MM.1S (cell line): ENCODE data around the gene TRAPPC3.

ENCODE experiments used
- DNase-seq: peaks from one replicate; pipeline ENCODE4 v3.0.0-alpha.2; 2015
- H2AFZ ChIP-seq: fragments of 300-600 bp; sonication (generic); 2 replicates; pipeline ENCODE4 v1.6.0; 2016; ENCODE audit warnings: antibody characterized with exemption, low read length
- H3F3A ChIP-seq: fragments of 300-600 bp; sonication (generic); 2 replicates; pipeline ENCODE4 v1.6.1; 2016; ENCODE audit warnings: mild to moderate bottlenecking, antibody characterized with exemption, low read length, moderate library complexity, mixed read lengths; ENCODE audit not compliant: insufficient read depth
- H3K27ac ChIP-seq: fragments of 300-600 bp; sonication (generic); 2 replicates; pipeline ENCODE4 v1.5.1; 2016; ENCODE audit warnings: mild to moderate bottlenecking, low read length
- H3K27me3 ChIP-seq: fragments of 300-600 bp; sonication (generic); replicated peaks from 2 replicates; pipeline ENCODE4 v1.6.0; 2016; ENCODE audit warnings: low read length; ENCODE audit not compliant: insufficient read depth
- H3K36me3 ChIP-seq: fragments of 300-600 bp; sonication (generic); replicated peaks from 2 replicates; pipeline ENCODE4 v1.6.1; 2016; ENCODE audit warnings: mild to moderate bottlenecking, low read length, mixed read lengths; ENCODE audit not compliant: insufficient read depth
- H3K4me1 ChIP-seq: fragments of 300-600 bp; sonication (generic); 2 replicates; pipeline ENCODE4 v1.6.1; 2016; ENCODE audit warnings: low read length, mixed read lengths
- H3K4me2 ChIP-seq: fragments of 300-600 bp; sonication (generic); 2 replicates; pipeline ENCODE4 v1.6.0; 2016; ENCODE audit warnings: low read depth, low read length
- H3K4me3 ChIP-seq: fragments of 300-600 bp; sonication (generic); 2 replicates; pipeline ENCODE4 v1.5.1; 2016; ENCODE audit warnings: low read length, mixed read lengths
- H3K79me2 ChIP-seq: fragments of 300-600 bp; sonication (generic); 2 replicates; pipeline ENCODE4 v1.6.1; 2016; ENCODE audit warnings: mixed run types, low read length, mixed read lengths
- H3K9ac ChIP-seq: fragments of 300-600 bp; sonication (generic); 2 replicates; pipeline ENCODE4 v1.6.1; 2016; ENCODE audit warnings: low read length, mixed read lengths
- H3K9me2 ChIP-seq: fragments of 300-600 bp; sonication (generic); replicated peaks from 2 replicates; pipeline ENCODE4 v1.6.1; 2016; ENCODE audit warnings: mild to moderate bottlenecking, low read length, mixed read lengths; ENCODE audit not compliant: insufficient read depth
- H3K9me3 ChIP-seq: fragments of 300-600 bp; sonication (generic); replicated peaks from 2 replicates; pipeline ENCODE4 v1.6.1; 2016; ENCODE audit warnings: mild to moderate bottlenecking, low read length, mixed read lengths; ENCODE audit not compliant: insufficient read depth
- H4K20me1 ChIP-seq: fragments of 300-600 bp; sonication (generic); 2 replicates; pipeline ENCODE4 v1.6.1; 2016; ENCODE audit warnings: mild to moderate bottlenecking, low read length, moderate library complexity, mixed read lengths; ENCODE audit not compliant: insufficient read depth
- CTCF ChIP-seq: fragments of 300-600 bp; sonication (generic); IDR thresholded peaks from 2 replicates; pipeline ENCODE4 v1.5.1; 2016; ENCODE audit warnings: antibody characterized with exemption, low read length, mixed read lengths
- EZH2 ChIP-seq: fragments of 300-600 bp; sonication (generic); optimal IDR thresholded peaks from 2 replicates; pipeline ENCODE3; 2017; ENCODE audit warnings: low read depth, mild to moderate bottlenecking, antibody characterized with exemption, low read length, mixed read lengths
- EZH2phosphoT487 ChIP-seq: fragments of 300-600 bp; sonication (generic); IDR thresholded peaks from 2 replicates; pipeline ENCODE4 v1.6.1; 2018; ENCODE audit warnings: antibody characterized with exemption, low read length

The TRAPPC3 gene

DNA sequence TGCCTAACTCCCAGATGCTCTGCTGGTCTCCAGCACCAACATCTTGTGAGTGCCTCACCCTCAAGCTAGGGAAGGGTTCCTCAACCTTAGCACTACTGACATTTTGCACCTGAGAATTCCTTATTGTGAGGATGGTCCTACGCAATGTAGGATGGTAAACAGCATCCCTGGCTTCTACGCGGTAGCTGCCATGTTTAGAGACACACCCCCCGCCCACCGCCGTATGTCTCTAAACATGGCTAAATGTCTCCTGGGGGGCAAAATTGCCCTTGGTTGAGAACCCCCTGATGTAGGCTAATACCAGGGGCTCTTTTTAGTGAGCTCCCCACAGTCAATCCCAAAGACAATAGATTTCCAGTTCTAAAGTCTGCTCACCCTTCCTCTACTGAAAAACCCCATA, 4.2 kb upstream of the TRAPPC3 start:
- H3K9me3 ChIP-seq, result no peaks in the 10 kb centered on the region
- peaks cover 40% of the 10 kb centered on the region for H3K79me2 ChIP-seq
- H3K4me1 ChIP-seq, result peaks cover 34% of the 10 kb centered on the region
- no peak for DNase-seq
- no peak overlapping the region for H2AFZ ChIP-seq
- no peak overlapping the region for H3K9ac ChIP-seq
- no peak overlapping the region for H3K4me3 ChIP-seq
- peaks cover 23% of the 10 kb centered on the region for H3F3A ChIP-seq
- no peak for TF ChIP-seq EZH2
- no peak for TF ChIP-seq CTCF
- TF ChIP-seq EZH2phosphoT487, result no peak
- H3K9me2 ChIP-seq, result no peaks in the 10 kb centered on the region
- no peaks in the 10 kb centered on the region for H3K27me3 ChIP-seq
- no peaks in the 10 kb centered on the region for H4K20me1 ChIP-seq
- H3K4me2 ChIP-seq, result no peak overlapping the region
- H3K27ac ChIP-seq, result no peak overlapping the region
- H3K36me3 ChIP-seq, result no peaks in the 10 kb centered on the region

GRCh38 chr1:36151845-36152203, 2.5 kb upstream of the TRAPPC3 start:
- H3K27ac ChIP-seq, result peak overlapping the region; percentile 34; the same call in 1 of the 2 replicates
- H3K27me3 ChIP-seq, result no peaks in the 10 kb centered on the region
- no peak for TF ChIP-seq EZH2phosphoT487
- TF ChIP-seq CTCF, result no peak
- TF ChIP-seq EZH2, result no peak
- peaks cover 23% of the 10 kb centered on the region for H3F3A ChIP-seq
- H3K4me2 ChIP-seq, result peak overlapping the region; percentile 91
- H3K4me3 ChIP-seq, result no peak overlapping the region
- H3K9ac ChIP-seq, result no peak overlapping the region; the same call in 1 of the 2 replicates
- no peaks in the 10 kb centered on the region for H4K20me1 ChIP-seq
- H2AFZ ChIP-seq, result peak overlapping the region; percentile 17
- H3K4me1 ChIP-seq, result peaks cover 22% of the 10 kb centered on the region
- no peaks in the 10 kb centered on the region for H3K9me2 ChIP-seq
- no peaks in the 10 kb centered on the region for H3K9me3 ChIP-seq
- DNase-seq, result peak; percentile 24
- H3K36me3 ChIP-seq, result no peaks in the 10 kb centered on the region
- peaks cover 40% of the 10 kb centered on the region for H3K79me2 ChIP-seq

DNA sequence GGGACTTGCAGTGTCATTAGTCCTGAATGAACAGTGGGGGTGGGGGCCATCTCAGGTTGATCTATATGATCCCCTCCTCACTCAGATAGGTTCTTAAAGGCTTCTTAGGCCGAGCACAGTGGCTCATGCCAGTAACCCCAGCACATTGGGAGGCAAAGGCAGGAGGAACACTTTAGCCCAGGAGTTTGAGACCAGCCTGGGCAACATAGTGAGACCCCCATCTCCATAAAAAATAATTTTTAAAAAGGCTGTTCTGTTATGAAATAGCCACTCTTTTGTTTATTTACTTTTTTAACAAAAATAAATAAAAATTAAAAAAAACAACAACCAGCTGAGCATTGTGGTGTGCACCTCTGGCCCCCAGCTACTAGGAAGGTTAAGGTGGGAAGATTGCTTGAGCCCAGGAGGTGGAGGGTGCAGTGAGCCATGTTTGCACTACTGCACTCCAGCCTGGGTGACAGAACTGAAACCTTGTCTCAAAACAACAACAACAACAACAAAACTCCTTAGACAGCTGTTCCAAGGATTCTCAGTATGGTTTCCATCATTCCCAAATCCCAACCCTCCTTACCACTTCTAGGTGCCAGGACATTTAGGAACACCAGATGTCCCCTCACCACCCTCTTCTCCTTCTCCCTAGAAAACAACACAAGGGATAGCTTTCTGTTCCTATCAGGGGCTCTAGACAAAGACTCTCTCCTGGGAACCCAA, 2.0 kb upstream of the TRAPPC3 start:
- H3K4me1 ChIP-seq, result peaks cover 22% of the 10 kb centered on the region
- DNase-seq, result no peak
- H3K4me2 ChIP-seq, result peak overlapping the region; percentile 91
- no peaks in the 10 kb centered on the region for H3K9me2 ChIP-seq
- peak overlapping the region; percentile 74; the same call in 1 of the 2 replicates for H3K9ac ChIP-seq
- peak overlapping the region; percentile 37 for H2AFZ ChIP-seq
- no peaks in the 10 kb centered on the region for H3K36me3 ChIP-seq
- H3K79me2 ChIP-seq, result peaks cover 39% of the 10 kb centered on the region
- TF ChIP-seq EZH2, result no peak
- no peak for TF ChIP-seq CTCF
- TF ChIP-seq EZH2phosphoT487, result no peak
- H3K27ac ChIP-seq, result peak overlapping the region; percentile 96; the same call in 1 of the 2 replicates
- no peaks in the 10 kb centered on the region for H3K27me3 ChIP-seq
- H3K4me3 ChIP-seq, result peak overlapping the region; percentile 57
- no peaks in the 10 kb centered on the region for H4K20me1 ChIP-seq
- H3F3A ChIP-seq, result peaks cover 23% of the 10 kb centered on the region
- H3K9me3 ChIP-seq, result no peaks in the 10 kb centered on the region
